C4-2B (cell line): ENCODE measurements around the gene EIF1B.

Experiments
- CTCF ChIP-seq: fragments of 450-650 bp; conservative IDR thresholded peaks from 2 replicates; pipeline ENCODE4 v1.5.1; 2017; ENCODE audit warnings: mild to moderate bottlenecking
- ZFX ChIP-seq: fragments of 450-650 bp; IDR thresholded peaks from 2 replicates; pipeline ENCODE4 v1.6.1; 2017

GRCh38 chr3:40265181-40265580 lies 44.3 kb upstream of the EIF1B start:
- TF ChIP-seq CTCF: no peak
- no peak for TF ChIP-seq ZFX
